Skeletal muscle cell (primary cell): ENCODE measurements around the gene AQP3.
"Not testable (repeated sequence)": the region's sequence is repeated elsewhere in the genome, so short reads cannot be mapped to it uniquely, and the experiment has no call there.

ENCODE experiments used
- DNase-seq: peaks from one replicate; pipeline ENCODE4 v3.0.0-alpha.2; 2010; ENCODE audit warnings: low read depth
- H3K4me3 ChIP-seq: 2 replicates; pipeline ENCODE4 v1.5.1; 2011; ENCODE audit warnings: low read depth, mild to moderate bottlenecking, control low read depth, low read length, moderate library complexity

The AQP3 gene

GRCh38 chr9:33465596-33466564 is 18.5 kb upstream of the AQP3 start:
- H3K4me3 ChIP-seq: no peak overlapping the region
- DNase-seq: no peak

DNA sequence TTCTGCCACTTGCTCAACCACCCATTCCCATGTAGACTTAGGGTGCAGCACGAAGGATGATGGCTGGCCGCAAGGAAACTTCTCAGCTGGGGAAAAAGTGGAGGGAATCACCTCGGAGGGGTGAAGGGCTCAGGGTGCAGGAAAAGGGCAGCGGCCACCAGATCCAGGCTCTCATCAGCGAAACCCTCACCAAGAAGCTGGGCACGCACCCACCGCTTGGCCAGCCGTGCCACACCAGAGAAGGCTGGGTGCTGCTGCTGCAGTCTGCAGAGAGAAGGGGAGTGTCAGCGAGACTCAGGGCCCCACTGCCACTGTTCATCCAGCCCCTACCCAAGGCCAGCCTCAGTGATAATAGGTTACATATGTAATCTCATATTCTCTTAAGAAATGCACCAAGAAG is 17.7 kb upstream of the AQP3 start:
- no peak for DNase-seq

DNA sequence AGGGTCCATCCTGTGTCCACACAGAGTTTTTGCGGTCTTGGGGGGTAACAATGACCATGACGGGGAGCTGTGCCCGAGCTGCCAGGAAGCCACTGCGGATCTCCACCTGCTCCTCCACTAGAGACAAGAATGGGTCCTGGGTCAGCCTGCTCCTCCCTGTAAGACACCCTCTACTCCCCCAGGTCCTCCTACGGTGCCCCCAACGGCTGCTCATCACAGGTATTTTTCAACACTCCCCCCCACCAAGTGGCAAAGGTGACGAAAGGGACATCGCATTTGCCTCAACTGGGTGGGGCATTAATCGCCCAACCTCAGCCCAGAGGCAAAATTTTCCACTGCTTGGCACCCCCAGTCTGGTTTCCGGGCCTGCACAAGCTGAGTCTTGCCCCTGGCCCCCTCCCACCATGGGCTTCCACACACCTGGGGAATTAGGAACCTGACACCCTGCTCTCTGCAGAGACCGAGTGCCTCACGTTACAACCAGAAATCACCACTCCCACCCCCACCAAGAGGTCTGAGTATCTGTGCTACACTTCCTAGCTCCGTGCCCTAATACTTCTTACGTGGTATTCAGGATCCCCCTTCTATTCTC is 16.7 kb upstream of the AQP3 start:
- no peak for DNase-seq
- H3K4me3 ChIP-seq: no peak overlapping the region

More for the DNA sequence above, 17.7 kb upstream of the AQP3 start:
- H3K4me3 ChIP-seq: no peak overlapping the region

GRCh38 chr9:33463151-33463550 is 15.8 kb upstream of the AQP3 start:
- no peak overlapping the region for H3K4me3 ChIP-seq
- no peak for DNase-seq

- no peak overlapping the region for H3K4me3 ChIP-seq
- DNase-seq: no peak
These were observed 14.1 kb upstream of the AQP3 start for GRCh38 chr9:33461492-33461891.

GRCh38 chr9:33460854-33461253 is 13.5 kb upstream of the AQP3 start:
- DNase-seq: no peak

GRCh38 chr9:33459115-33459514 is 11.7 kb upstream of the AQP3 start:
- no peak for DNase-seq
- H3K4me3 ChIP-seq: no peak overlapping the region

More at GRCh38 chr9:33460854-33461253, 13.5 kb upstream of the AQP3 start:
- no peak overlapping the region for H3K4me3 ChIP-seq

DNA sequence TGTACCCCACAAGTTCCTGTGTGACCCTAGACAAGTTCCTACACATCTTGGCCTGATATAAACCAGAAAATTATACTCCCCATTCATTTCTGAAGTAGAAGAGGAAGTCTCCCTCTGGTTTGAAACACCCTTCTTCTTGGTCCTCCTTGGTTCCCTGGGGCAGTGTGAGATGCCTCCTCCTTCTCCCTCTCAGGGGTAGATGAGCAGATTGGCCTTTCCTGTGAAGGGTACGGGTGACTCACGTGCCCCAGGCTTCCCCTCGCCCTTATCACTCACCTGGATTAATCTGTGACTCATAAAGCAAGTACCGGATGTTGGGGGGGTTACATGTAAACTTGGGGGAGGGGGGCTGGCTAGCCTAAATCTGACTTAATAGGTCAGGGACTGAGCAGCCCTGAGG is 11.1 kb upstream of the AQP3 start:
- H3K4me3 ChIP-seq: no peak overlapping the region
- no peak for DNase-seq

DNA sequence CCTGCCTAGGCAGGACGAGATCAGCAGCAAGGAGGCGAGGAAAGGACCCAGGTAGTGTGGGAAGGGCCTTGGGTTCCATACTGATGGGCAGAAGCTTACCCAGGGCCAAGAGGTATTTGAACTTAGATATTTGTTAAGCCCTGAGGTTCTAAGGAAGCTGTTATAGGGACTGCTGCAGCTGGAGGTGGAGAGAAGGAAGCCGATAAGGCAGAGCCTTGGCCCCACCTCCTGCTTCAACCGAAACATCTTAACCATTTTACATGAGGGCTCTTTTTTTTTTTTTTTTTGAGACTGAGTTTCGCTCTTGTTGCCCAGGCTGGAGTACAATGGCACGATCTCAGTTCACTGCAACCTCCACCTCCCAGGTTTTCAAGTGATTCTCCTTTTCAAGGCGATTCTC is 8.6 kb upstream of the AQP3 start:
- no peak overlapping the region for H3K4me3 ChIP-seq
- no peak for DNase-seq

GRCh38 chr9:33455456-33455855 is 8.1 kb upstream of the AQP3 start:
- DNase-seq, H3K4me3 ChIP-seq: not testable (repeated sequence)

DNA sequence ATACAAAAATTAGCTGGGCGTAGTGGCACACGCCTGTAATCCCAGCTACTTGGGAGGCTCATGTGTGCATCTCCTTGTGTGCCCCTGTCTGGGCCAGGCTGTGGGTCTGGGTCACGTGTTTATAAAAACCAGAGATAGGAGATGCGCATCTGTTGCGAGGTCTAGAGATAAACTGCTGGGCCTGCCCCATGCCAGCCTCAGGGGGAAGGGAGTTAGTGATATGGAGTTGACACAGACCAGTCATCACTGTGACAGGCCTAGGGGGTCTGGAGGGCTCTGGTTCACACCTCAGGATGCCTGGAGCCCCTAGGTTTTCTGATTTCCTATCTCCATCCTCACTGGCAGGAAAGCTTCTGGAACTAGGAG is 7.3 kb upstream of the AQP3 start:
- not testable (repeated sequence) for DNase-seq, H3K4me3 ChIP-seq

- no peak overlapping the region for H3K4me3 ChIP-seq
- DNase-seq: no peak
These were observed 6.7 kb upstream of the AQP3 start for GRCh38 chr9:33453999-33454660.

DNA sequence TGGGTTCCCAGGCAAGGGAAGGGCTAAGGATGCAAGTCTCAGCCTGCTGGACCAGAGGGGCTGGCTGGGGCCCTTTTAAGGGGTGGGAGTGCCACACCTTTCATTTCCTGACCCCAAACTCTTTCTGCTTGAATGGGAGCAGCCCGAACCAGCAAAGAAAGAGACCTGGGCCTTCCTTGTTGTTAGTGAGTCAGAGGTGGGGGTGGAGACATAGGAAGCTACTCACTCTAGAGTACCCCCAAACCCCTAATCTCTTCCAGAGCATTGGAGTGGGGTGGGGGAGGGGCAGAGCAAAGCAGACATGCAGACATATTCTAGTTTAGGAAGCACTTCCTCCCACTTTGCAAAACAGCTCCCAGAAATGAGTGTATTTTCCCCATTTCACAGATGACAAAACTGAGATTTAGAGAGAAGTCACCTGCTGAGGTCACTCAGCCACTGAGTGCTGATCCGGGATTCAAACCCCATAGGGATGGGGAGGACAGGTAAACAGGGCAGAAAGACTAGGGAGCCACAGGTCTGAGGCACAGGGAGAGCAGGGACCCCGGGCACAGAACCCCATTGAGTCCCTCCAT is 6.0 kb upstream of the AQP3 start:
- H3K4me3 ChIP-seq: no peak overlapping the region
- no peak for DNase-seq

GRCh38 chr9:33452828-33453271 is 5.5 kb upstream of the AQP3 start:
- peak; percentile 59 for DNase-seq
- no peak overlapping the region for H3K4me3 ChIP-seq

DNA sequence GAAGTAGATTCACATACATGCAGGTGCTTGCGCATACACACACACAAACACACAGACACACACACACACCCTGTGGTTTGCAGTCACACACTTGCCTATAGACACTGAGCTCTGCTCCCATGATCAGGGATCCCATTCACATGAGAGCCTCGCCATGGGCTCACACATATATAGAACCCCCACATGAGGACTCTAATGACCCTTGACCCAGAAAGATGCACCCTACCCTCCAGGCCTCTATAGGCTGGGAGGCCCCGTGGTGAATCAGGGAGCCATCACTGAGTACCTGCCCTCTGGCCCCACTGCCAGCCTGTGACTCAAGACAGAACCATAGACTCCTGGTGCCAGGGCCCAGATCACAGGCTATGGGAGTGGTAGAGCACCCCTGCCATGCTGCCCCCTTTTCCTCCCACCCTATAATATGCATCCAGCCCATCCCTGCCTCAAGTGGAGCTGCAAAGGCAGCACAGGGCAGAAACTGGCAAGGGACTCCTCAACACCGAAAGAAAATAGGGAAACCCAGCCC is 3.3 kb upstream of the AQP3 start:
- H3K4me3 ChIP-seq: no peak overlapping the region

DNA sequence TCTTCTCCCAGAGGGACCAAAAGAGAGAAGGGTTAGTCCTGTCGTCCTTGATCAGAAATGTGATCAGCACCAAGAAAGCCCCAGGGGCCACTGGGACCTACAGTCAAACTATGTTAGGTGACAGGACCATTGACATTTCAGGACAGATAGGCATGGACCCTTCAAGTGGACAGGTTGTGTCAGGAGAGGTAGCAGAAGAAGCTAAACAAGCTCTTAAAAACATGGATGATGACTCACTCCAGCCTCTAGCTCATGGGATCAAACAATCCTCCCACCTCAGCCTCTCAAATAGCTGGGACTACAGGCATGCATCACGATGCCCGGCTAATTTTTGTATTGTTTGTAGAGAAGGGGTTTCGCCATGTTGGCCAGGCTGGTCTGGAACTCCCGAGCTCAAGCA is 2.3 kb upstream of the AQP3 start:
- no peak for DNase-seq
- H3K4me3 ChIP-seq: no peak overlapping the region

More for the DNA sequence above, 3.3 kb upstream of the AQP3 start:
- no peak for DNase-seq

DNA sequence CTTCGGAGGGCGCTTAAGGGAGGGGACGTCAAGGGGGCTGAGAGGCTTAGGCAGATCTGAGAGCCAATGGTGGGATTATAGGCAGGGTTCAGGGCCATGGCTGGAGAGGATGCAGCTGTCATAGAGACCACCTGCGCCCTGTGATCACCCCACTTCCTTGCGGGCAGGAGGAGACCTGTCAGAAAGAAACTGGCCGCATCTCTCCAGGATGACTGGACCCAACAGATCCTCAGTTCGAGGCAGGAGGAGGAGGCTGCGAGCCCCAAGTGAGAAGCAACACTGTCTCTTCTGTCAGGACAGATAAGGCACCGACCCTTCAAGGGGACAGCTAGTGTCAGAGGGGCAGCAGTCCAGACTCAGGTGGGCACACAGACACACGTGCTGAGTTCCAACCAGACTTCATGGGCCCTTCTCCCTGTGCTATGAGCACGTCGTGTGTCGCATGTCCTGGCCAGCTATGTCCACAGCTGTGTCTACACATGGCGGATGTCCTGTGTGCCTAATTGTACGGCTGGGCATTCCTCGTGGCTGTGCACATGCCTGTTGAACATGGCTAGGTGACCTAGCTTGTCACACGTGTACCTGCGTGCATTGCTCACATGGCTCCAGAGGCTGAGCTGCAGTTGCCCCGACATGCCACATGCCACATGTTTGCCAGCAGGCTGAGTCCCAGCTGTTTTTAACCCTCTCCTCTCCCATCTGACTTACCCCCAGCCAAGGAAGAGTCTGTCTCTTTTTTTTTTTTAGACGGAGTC is 583 bp upstream of the AQP3 start:
- peak overlapping the region; percentile 48 for H3K4me3 ChIP-seq
- DNase-seq: no peak

DNA sequence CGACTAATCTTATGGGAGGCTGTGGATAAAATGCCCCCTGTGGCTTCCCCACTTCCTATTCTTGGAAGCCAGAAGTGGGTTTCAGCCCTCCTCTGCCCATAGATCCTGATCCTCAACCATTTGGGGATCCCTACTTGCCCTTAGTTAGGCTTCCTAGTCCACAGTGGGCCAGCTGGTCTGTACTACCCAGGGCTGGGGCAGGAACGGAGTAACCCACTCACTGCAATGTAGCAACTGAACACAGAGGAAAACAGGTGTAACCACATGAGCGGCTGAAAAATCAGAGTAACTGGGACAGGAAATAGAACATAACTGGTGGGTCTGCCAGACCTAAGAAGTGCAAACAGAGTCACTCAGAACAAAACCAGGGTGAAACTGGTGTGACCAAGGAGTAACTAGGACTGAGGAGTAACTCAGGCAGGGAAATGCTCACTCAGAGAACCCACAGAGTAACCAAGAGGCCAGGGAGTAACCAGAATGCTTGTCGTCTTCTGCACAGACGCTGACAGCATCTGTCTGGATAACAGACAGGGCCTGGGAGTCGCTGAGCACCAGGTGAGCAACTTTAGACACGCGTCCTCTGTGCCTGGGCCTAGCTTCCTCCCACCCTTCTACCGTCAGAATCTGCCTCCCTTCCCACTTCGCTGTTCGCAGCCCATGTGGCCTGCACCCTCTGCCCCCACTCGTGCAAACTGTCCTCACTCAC is 1.0 kb downstream of the AQP3 start:
- peak overlapping the region; percentile 48 for H3K4me3 ChIP-seq
- DNase-seq: peak; percentile 28
